Fibroblast of pulmonary artery (primary cell): ENCODE data around the gene TSPAN9.

ENCODE experiments used
- DNase-seq: peaks from one replicate; pipeline ENCODE4 v3.0.0-alpha.2; 2010; ENCODE audit warnings: low read depth
- H3K4me3 ChIP-seq: replicated peaks from 2 replicates; pipeline ENCODE4 v1.5.1; 2011; ENCODE audit warnings: low read depth, mild to moderate bottlenecking, control low read depth, low read length, moderate library complexity
- CTCF ChIP-seq: IDR thresholded peaks from 2 replicates; pipeline ENCODE4 v1.5.1; 2011; ENCODE audit warnings: mild to moderate bottlenecking, control low read depth, low read length, inconsistent platforms; ENCODE audit errors: missing control alignments

TSPAN9 gene

GRCh38 chr12:3313675-3314663 lies 236.8 kb downstream of the TSPAN9 start:
- peak; percentile 14 for DNase-seq
- peak; percentile 39 for TF ChIP-seq CTCF
- H3K4me3 ChIP-seq = no peak overlapping the region

- no peak for TF ChIP-seq CTCF
- peak; percentile 43 for DNase-seq
These were observed 238.1 kb downstream of the TSPAN9 start for GRCh38 chr12:3315201-3315661.

GRCh38 chr12:3316776-3317480 lies 239.7 kb downstream of the TSPAN9 start:
- DNase-seq = no peak
- TF ChIP-seq CTCF = no peak

More at GRCh38 chr12:3315201-3315661, 238.1 kb downstream of the TSPAN9 start:
- H3K4me3 ChIP-seq = no peak overlapping the region

GRCh38 chr12:3317481-3317815 lies 240.3 kb downstream of the TSPAN9 start:
- no peak for DNase-seq
- no peak for TF ChIP-seq CTCF
- no peak overlapping the region for H3K4me3 ChIP-seq

More at GRCh38 chr12:3316776-3317480, 239.7 kb downstream of the TSPAN9 start:
- no peak overlapping the region for H3K4me3 ChIP-seq

- no peak for DNase-seq
- no peak for TF ChIP-seq CTCF
- H3K4me3 ChIP-seq = no peak overlapping the region
These were observed 240.8 kb downstream of the TSPAN9 start for GRCh38 chr12:3317841-3318501.

- no peak for TF ChIP-seq CTCF
- H3K4me3 ChIP-seq = no peak overlapping the region
- DNase-seq = no peak
These were observed 242.7 kb downstream of the TSPAN9 start for GRCh38 chr12:3319723-3320492.
